ENCODE data around the gene EFCAB8.

DNA sequence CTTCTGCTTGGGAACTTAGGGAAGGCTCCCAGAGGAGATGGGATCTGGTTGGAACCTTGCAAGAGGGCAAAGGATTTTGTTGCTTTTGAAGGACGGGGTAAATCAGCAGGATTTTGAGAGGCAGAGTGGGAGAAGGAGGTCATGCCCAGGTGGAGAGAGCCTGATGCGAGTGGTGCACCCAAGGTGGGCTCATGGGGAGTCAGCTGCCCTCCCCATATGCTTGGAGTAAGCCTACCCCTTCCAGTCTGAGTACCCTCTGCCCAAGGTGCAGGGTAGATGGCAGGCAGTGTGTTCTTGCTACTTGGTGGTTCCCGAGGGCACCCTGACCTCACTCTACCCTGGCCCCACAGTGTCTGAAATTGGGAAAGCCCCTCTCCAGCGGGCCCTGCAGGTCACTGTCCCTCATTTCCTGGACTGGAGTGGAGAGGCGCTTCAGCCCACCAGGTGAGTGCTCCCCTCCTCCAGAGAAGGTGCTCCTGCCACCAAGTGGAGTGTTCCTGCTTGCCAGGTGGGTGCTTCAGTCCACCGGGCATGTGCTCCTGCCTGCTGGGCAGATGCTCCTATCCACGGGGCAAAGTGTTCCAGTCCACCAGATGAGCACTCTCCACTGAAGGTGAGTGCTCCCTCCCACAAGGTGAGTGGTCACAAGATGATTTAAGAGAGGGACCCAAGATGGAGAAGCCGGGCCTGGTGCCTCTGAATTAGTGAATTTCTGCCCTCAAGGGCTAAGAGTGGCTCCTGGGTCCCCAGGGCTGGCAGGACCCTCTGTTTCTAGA, 152.1 kb downstream of the EFCAB8 start:
- TF ChIP-seq POLR2A (IDR thresholded peaks at IDR 0.05) (no peak), POLR2AphosphoS5 (IDR thresholded peaks at IDR 0.05) (no peak)
- TF ChIP-seq, protein P1, sequence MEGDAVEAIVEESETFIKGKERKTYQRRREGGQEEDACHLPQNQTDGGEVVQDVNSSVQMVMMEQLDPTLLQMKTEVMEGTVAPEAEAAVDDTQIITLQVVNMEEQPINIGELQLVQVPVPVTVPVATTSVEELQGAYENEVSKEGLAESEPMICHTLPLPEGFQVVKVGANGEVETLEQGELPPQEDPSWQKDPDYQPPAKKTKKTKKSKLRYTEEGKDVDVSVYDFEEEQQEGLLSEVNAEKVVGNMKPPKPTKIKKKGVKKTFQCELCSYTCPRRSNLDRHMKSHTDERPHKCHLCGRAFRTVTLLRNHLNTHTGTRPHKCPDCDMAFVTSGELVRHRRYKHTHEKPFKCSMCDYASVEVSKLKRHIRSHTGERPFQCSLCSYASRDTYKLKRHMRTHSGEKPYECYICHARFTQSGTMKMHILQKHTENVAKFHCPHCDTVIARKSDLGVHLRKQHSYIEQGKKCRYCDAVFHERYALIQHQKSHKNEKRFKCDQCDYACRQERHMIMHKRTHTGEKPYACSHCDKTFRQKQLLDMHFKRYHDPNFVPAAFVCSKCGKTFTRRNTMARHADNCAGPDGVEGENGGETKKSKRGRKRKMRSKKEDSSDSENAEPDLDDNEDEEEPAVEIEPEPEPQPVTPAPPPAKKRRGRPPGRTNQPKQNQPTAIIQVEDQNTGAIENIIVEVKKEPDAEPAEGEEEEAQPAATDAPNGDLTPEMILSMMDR (IDR thresholded peaks at IDR 0.05) = no peak
